ENCODE measurements around the gene ADGRB3. TPM values are rescaled to one million over a fixed set of nuclear protein-coding genes. Genes with fewer than 3 reads are reported as not detected.

Gene ADGRB3
- total RNA-seq, 4 donors from 2014 or later = 0.30 to 0.94 (median 0.35) TPM

DNA sequence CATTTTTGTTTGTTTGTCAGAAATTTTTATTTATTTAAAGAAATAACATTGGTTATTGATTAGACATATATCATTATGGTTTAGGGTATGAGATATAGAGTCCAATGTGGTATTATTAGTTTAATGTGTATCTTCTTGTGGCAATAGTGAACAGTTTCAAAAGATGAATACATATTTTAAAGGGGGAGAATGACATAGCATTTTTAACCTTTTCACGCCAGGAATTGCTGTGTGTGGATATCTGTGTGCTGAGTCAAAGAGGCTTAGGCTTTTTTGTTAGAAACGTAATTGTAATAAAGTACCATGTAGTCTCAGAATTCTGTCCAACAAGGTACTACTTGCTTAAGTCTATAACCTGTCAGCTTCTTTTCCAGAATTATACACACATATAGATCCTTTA, 451.6 kb downstream of the ADGRB3 start:
- intact Hi-C loops (cut with DNase I; ENCODE audit: low total_unique reads) = no loop called here
- DNase-seq (ENCODE audit: low spot score in 2 of 2) = no peak
- WGBS, 2 donors = 62 to 67% methylated on average over 2 of the region's 2 CpGs
- no peak overlapping the region for H3K4me3 ChIP-seq (ENCODE audit: low read depth, poor library complexity, severe bottlenecking)
- no peak for TF ChIP-seq POLR2A (IDR thresholded peaks at IDR 0.05)
- TF ChIP-seq, protein P1, sequence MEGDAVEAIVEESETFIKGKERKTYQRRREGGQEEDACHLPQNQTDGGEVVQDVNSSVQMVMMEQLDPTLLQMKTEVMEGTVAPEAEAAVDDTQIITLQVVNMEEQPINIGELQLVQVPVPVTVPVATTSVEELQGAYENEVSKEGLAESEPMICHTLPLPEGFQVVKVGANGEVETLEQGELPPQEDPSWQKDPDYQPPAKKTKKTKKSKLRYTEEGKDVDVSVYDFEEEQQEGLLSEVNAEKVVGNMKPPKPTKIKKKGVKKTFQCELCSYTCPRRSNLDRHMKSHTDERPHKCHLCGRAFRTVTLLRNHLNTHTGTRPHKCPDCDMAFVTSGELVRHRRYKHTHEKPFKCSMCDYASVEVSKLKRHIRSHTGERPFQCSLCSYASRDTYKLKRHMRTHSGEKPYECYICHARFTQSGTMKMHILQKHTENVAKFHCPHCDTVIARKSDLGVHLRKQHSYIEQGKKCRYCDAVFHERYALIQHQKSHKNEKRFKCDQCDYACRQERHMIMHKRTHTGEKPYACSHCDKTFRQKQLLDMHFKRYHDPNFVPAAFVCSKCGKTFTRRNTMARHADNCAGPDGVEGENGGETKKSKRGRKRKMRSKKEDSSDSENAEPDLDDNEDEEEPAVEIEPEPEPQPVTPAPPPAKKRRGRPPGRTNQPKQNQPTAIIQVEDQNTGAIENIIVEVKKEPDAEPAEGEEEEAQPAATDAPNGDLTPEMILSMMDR (IDR thresholded peaks at IDR 0.05) = no peak

DNA sequence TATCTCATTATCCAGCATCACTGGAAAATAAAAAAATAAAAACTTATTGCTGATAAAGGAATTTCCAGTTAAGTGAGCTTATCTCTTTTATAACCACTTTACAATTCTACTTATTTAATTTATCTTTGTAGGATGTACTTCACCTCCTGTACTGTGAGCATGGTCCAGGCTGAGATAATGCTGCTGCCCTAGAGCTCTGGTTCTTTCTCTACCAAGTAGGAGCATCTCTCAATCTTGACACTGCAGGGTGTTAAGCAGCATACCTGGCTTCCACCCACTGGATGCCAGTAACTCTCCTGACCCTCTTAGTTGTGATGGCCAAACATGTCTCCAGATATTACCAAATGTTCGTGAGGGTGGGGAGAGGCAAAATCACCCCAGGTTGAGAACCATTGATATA, 454.5 kb downstream of the ADGRB3 start:
- 70 to 78% methylated on average over 1 of the region's 1 CpG for WGBS, 2 donors

DNA sequence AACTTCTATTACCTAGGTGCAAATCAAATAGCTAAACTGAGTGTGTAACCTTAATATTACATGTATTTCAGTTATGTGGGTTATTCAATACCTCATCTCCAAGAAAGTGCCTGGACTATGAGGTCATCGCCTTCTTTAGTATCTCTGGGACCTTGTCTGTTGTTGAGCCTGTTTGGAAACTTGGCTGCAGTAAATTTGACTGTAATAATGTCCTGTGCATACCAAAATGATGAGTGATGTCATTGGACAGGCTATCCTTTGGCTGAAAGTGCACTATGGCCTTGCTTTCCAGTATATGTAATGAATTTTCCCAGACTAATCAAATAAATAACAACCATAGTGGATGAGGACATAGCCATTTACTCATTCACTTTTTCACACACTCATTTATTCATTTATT, 455.1 kb downstream of the ADGRB3 start:
- WGBS, 2 donors = 81 to 91% methylated on average over 1 of the region's 1 CpG
- no peak for DNase-seq (ENCODE audit: low spot score in 2 of 2)
- no peak for TF ChIP-seq POLR2A (IDR thresholded peaks at IDR 0.05)
- TF ChIP-seq, protein P1 (IDR thresholded peaks at IDR 0.05) = no peak
- intact Hi-C loops (cut with DNase I; ENCODE audit: low total_unique reads) = no loop called here
- H3K4me3 ChIP-seq (ENCODE audit: low read depth, poor library complexity, severe bottlenecking) = no peak overlapping the region

More for the DNA sequence above, 454.5 kb downstream of the ADGRB3 start:
- no peak for DNase-seq (ENCODE audit: low spot score in 2 of 2)
- no peak for TF ChIP-seq POLR2A (IDR thresholded peaks at IDR 0.05)
- TF ChIP-seq, protein P1 (IDR thresholded peaks at IDR 0.05) = no peak
- H3K4me3 ChIP-seq (ENCODE audit: low read depth, poor library complexity, severe bottlenecking) = no peak overlapping the region
- intact Hi-C loops (cut with DNase I; ENCODE audit: low total_unique reads) = no loop called here

DNA sequence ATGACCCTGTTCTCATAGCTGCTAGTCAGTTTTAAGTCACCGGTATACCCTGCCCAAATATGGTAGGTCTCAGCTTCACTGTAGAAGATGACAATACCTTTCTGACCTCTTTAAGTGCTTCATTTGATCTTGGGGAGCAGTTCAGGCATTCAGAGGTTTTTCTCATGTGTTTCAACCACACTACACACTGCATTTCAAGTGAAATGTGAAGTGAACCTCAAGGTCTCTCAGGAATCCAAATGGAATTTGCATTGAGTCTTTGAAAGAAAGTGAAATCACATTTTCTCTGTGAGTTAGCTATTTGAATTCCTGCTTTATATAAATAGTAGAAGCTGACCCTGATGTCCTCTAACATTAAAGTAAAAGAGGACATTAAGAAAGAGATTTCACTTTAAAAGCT, 461.6 kb downstream of the ADGRB3 start:
- intact Hi-C loops (cut with DNase I; ENCODE audit: low total_unique reads) = no loop called here
- DNase-seq (ENCODE audit: low spot score in 2 of 2) = no peak
- TF ChIP-seq, protein P1 (IDR thresholded peaks at IDR 0.05) = no peak
- TF ChIP-seq POLR2A (IDR thresholded peaks at IDR 0.05) = no peak
- no peak overlapping the region for H3K4me3 ChIP-seq (ENCODE audit: low read depth, poor library complexity, severe bottlenecking)
- WGBS, 2 donors = 90 to 93% methylated on average over 1 of the region's 1 CpG

DNA sequence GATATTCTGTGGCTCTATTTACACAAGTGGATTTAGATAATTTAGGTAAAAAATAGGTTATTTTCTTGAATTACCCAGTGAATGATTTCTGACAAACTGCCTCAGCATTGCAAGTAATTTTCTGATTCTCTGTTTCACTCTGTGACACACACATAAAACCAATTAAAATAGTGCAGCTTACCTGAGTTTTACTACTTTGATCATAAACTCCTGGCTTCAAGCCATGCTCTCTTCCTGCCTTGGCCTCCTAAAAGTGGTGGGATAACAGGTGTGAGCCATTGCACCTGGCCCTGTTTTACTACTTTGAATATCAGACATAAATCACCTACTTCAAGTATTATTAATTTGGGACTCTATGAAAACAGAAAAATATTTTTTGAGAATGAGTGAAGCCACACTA, 462.9 kb downstream of the ADGRB3 start:
- DNase-seq (ENCODE audit: low spot score in 2 of 2) = no peak
- intact Hi-C loops (cut with DNase I; ENCODE audit: low total_unique reads) = no loop called here
- TF ChIP-seq, protein P1 (IDR thresholded peaks at IDR 0.05) = no peak
- TF ChIP-seq POLR2A (IDR thresholded peaks at IDR 0.05) = no peak
- no peak overlapping the region for H3K4me3 ChIP-seq (ENCODE audit: low read depth, poor library complexity, severe bottlenecking)

DNA sequence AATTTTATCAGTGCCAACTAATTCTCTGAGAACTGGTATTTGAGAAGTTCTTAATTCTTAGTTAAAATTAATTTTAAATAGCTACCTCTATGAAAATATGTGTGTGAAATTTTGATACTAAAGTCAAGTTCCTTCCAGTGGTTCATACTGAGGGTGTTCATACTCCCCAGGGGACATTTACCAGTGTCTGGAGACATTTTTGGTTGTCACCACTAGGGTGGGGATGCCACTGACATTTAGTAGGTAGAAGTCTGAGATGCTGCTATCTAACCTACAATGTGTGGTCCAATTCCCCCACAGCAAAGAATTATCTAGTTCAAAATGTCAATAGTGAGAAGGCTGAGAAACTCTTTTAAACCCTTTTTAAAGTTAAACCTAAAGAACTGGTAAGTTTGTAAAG, 463.8 kb downstream of the ADGRB3 start:
- no peak for DNase-seq (ENCODE audit: low spot score in 2 of 2)

More for the DNA sequence above, 463.8 kb downstream of the ADGRB3 start:
- TF ChIP-seq, protein P1 (IDR thresholded peaks at IDR 0.05) = no peak
- no peak for TF ChIP-seq POLR2A (IDR thresholded peaks at IDR 0.05)
- no peak overlapping the region for H3K4me3 ChIP-seq (ENCODE audit: low read depth, poor library complexity, severe bottlenecking)
- intact Hi-C loops (cut with DNase I; ENCODE audit: low total_unique reads) = no loop called here

All from lower leg skin (tissue), 4 donors.